GM23338 (cell line): ENCODE measurements around the gene RHBDD1. TPM values are rescaled to one million over a fixed set of nuclear protein-coding genes. Genes with fewer than 3 reads are reported as not detected.

Experiments used
- ATAC-seq: fragments of 200-7000 bp; cut with Tn5 transposase; 3 replicates; pipeline ENCODE4 v1.9.1; 2020
- DNase-seq: peaks from one replicate; pipeline ENCODE4 v3.0.0-alpha.2; 2015; ENCODE audit warnings: low spot score
- H2AFZ ChIP-seq: fragments of 200-600 bp; sonication (generic); 2 replicates; pipeline ENCODE4 v1.8.0; 2016; ENCODE audit warnings: antibody characterized with exemption, mild to moderate bottlenecking, moderate library complexity
- H3F3A ChIP-seq: fragments of 200-600 bp; sonication (generic); replicated peaks from 2 replicates; pipeline ENCODE4 v1.8.0; 2017; ENCODE audit warnings: antibody characterized with exemption, mixed run types, low read depth
- H3K27ac ChIP-seq: fragments of 200-600 bp; sonication (generic); 2 replicates; pipeline ENCODE4 v1.6.1; 2016; ENCODE audit warnings: low read depth
- H3K27me3 ChIP-seq: fragments of 200-600 bp; sonication (generic); 2 replicates; pipeline ENCODE4 v1.8.0; 2016; ENCODE audit warnings: mild to moderate bottlenecking, mixed run types, moderate library complexity; ENCODE audit not compliant: insufficient read depth
- H3K36me3 ChIP-seq: fragments of 200-600 bp; sonication (generic); 2 replicates; pipeline ENCODE4 v1.8.0; 2016; ENCODE audit warnings: mild to moderate bottlenecking; ENCODE audit not compliant: insufficient read depth
- H3K4me1 ChIP-seq: fragments of 200-600 bp; sonication (generic); 2 replicates; pipeline ENCODE4 v1.8.0; 2016; ENCODE audit warnings: mild to moderate bottlenecking, moderate library complexity; ENCODE audit not compliant: insufficient read depth
- H3K4me2 ChIP-seq: fragments of 200-600 bp; sonication (generic); 2 replicates; pipeline ENCODE4 v1.7.1; 2017; ENCODE audit warnings: mixed run types
- H3K4me3 ChIP-seq: fragments of 200-600 bp; sonication (generic); 2 replicates; pipeline ENCODE4 v1.6.1; 2016; ENCODE audit warnings: mixed run types
- H3K79me2 ChIP-seq: fragments of 200-600 bp; sonication (generic); replicated peaks from 2 replicates; pipeline ENCODE4 v1.8.0; 2017; ENCODE audit warnings: mild to moderate bottlenecking; ENCODE audit not compliant: insufficient read depth
- H3K9me2 ChIP-seq: fragments of 200-600 bp; sonication (generic); 2 replicates; pipeline ENCODE4 v1.8.0; 2017; ENCODE audit not compliant: insufficient read depth
- H4K20me1 ChIP-seq: fragments of 200-600 bp; sonication (generic); replicated peaks from 2 replicates; pipeline ENCODE4 v1.8.0; 2017; ENCODE audit warnings: mild to moderate bottlenecking; ENCODE audit not compliant: insufficient read depth
- H3K27ac Mint-ChIP-seq: 2 replicates; pipeline ENCODE4 v1.8.0; 2020; ENCODE audit warnings: inconsistent platforms, mild to moderate bottlenecking, moderate library complexity, mixed read lengths
- H3K27me3 Mint-ChIP-seq: 3 replicates; pipeline ENCODE4 v1.8.0; 2022; ENCODE audit warnings: low read depth, mild to moderate bottlenecking, moderate library complexity, mixed read lengths, inconsistent platforms; ENCODE audit not compliant: insufficient read depth, poor library complexity
- H3K36me3 Mint-ChIP-seq: 3 replicates; pipeline ENCODE4 v1.8.0; 2021; ENCODE audit warnings: low read depth, mild to moderate bottlenecking, inconsistent platforms, moderate library complexity, mixed read lengths
- H3K4me1 Mint-ChIP-seq: 3 replicates; pipeline ENCODE4 v1.8.0; 2020; ENCODE audit warnings: mild to moderate bottlenecking, inconsistent platforms, mixed read lengths
- H3K4me3 Mint-ChIP-seq: 3 replicates; pipeline ENCODE4 v1.8.0; 2021; ENCODE audit warnings: moderate library complexity, mild to moderate bottlenecking, inconsistent platforms, mixed read lengths
- H3K9me3 Mint-ChIP-seq: 3 replicates; pipeline ENCODE4 v1.8.0; 2020; ENCODE audit warnings: moderate library complexity, mild to moderate bottlenecking, inconsistent platforms, mixed read lengths
- CREB1 ChIP-seq: fragments of 250-450 bp; sonication (Bioruptor Pico); IDR thresholded peaks from 2 replicates; pipeline ENCODE4 v1.5.0; 2020; ENCODE audit warnings: low read depth, mild to moderate bottlenecking, moderate library complexity
- EZH2 ChIP-seq: fragments of 200-600 bp; sonication (generic); IDR thresholded peaks from one replicate; pipeline ENCODE4 v1.8.0; 2017; ENCODE audit warnings: antibody characterized with exemption, mild to moderate bottlenecking, low read depth; ENCODE audit not compliant: unreplicated experiment
- EZH2phosphoT487 ChIP-seq: fragments of 200-600 bp; sonication (generic); IDR thresholded peaks from one replicate; pipeline ENCODE4 v1.8.1; 2018; ENCODE audit warnings: antibody characterized with exemption; ENCODE audit not compliant: unreplicated experiment
- JUNB ChIP-seq: IDR thresholded peaks from one replicate; pipeline ENCODE4 v1.6.1; 2016; ENCODE audit warnings: antibody characterized with exemption; ENCODE audit not compliant: unreplicated experiment
- NANOG ChIP-seq: IDR thresholded peaks from 2 replicates; pipeline ENCODE4 v1.6.1; 2016; ENCODE audit warnings: antibody characterized with exemption, borderline replicate concordance
- POLR2AphosphoS5 ChIP-seq: IDR thresholded peaks from 2 replicates; pipeline ENCODE4 v1.6.1; 2016; ENCODE audit warnings: antibody characterized with exemption, low read depth
- REST ChIP-seq: IDR thresholded peaks from one replicate; pipeline ENCODE4 v1.6.1; 2018; ENCODE audit warnings: antibody characterized with exemption; ENCODE audit not compliant: unreplicated experiment
- STAT1 ChIP-seq: IDR thresholded peaks from one replicate; pipeline ENCODE4 v1.6.1; 2016; ENCODE audit warnings: antibody characterized with exemption; ENCODE audit not compliant: unreplicated experiment
- ZNF114 ChIP-seq: fragments of 250-450 bp; sonication (Bioruptor Pico); IDR thresholded peaks from 2 replicates; pipeline ENCODE4 v1.5.0; 2020; ENCODE audit warnings: mild to moderate bottlenecking, moderate library complexity
- ZNF331 ChIP-seq: fragments of 250-450 bp; sonication (Bioruptor Pico); IDR thresholded peaks from 2 replicates; pipeline ENCODE4 v1.5.0; 2020; ENCODE audit warnings: low read depth, mild to moderate bottlenecking, moderate library complexity
- polyA plus RNA-seq: library from polyadenylated mRNA; unstranded; fragments of >200 nt; fragmentation: Nextera tagmentation; extraction: Ambion mirVana; gene quantifications from 2 replicates; pipeline ENCODE4 v1.2.1, GENCODE V29; 2016
- total RNA-seq: library from RNA; depleted of rRNA; stranded (reverse); fragments of >200 nt; shearing (Covaris generic); gene quantifications from 2 replicates; pipeline ENCODE4 v1.2.3, GENCODE V29; 2014
- TF ChIP-seq, protein P1 (sequence below): IDR thresholded peaks from 2 replicates; pipeline ENCODE4 v1.6.1; 2016; ENCODE audit warnings: antibody characterized with exemption
- TF ChIP-seq, protein P2 (sequence below): fragments of 250-450 bp; sonication (Bioruptor Pico); IDR thresholded peaks from 2 replicates; pipeline ENCODE4 v1.5.0; 2020; ENCODE audit warnings: mild to moderate bottlenecking, moderate library complexity

RHBDD1 gene
- total and polyA plus RNA-seq, 2 experiments from 2014 or later: 7.3 to 13.0 TPM

- TF ChIP-seq EZH2: no peak
- TF ChIP-seq EZH2phosphoT487: no peak
- TF ChIP-seq STAT1: no peak
- TF ChIP-seq, protein P1, sequence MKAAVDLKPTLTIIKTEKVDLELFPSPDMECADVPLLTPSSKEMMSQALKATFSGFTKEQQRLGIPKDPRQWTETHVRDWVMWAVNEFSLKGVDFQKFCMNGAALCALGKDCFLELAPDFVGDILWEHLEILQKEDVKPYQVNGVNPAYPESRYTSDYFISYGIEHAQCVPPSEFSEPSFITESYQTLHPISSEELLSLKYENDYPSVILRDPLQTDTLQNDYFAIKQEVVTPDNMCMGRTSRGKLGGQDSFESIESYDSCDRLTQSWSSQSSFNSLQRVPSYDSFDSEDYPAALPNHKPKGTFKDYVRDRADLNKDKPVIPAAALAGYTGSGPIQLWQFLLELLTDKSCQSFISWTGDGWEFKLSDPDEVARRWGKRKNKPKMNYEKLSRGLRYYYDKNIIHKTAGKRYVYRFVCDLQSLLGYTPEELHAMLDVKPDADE: no peak
- TF ChIP-seq JUNB: no peak
- no peak for TF ChIP-seq CREB1 (CRISPR knock-in tag)
- no peak for TF ChIP-seq ZNF114 (CRISPR knock-in tag)
- TF ChIP-seq POLR2AphosphoS5: no peak
- TF ChIP-seq ZNF331 (CRISPR knock-in tag): no peak
- TF ChIP-seq REST: no peak
- TF ChIP-seq NANOG: no peak
- TF ChIP-seq, protein P2, sequence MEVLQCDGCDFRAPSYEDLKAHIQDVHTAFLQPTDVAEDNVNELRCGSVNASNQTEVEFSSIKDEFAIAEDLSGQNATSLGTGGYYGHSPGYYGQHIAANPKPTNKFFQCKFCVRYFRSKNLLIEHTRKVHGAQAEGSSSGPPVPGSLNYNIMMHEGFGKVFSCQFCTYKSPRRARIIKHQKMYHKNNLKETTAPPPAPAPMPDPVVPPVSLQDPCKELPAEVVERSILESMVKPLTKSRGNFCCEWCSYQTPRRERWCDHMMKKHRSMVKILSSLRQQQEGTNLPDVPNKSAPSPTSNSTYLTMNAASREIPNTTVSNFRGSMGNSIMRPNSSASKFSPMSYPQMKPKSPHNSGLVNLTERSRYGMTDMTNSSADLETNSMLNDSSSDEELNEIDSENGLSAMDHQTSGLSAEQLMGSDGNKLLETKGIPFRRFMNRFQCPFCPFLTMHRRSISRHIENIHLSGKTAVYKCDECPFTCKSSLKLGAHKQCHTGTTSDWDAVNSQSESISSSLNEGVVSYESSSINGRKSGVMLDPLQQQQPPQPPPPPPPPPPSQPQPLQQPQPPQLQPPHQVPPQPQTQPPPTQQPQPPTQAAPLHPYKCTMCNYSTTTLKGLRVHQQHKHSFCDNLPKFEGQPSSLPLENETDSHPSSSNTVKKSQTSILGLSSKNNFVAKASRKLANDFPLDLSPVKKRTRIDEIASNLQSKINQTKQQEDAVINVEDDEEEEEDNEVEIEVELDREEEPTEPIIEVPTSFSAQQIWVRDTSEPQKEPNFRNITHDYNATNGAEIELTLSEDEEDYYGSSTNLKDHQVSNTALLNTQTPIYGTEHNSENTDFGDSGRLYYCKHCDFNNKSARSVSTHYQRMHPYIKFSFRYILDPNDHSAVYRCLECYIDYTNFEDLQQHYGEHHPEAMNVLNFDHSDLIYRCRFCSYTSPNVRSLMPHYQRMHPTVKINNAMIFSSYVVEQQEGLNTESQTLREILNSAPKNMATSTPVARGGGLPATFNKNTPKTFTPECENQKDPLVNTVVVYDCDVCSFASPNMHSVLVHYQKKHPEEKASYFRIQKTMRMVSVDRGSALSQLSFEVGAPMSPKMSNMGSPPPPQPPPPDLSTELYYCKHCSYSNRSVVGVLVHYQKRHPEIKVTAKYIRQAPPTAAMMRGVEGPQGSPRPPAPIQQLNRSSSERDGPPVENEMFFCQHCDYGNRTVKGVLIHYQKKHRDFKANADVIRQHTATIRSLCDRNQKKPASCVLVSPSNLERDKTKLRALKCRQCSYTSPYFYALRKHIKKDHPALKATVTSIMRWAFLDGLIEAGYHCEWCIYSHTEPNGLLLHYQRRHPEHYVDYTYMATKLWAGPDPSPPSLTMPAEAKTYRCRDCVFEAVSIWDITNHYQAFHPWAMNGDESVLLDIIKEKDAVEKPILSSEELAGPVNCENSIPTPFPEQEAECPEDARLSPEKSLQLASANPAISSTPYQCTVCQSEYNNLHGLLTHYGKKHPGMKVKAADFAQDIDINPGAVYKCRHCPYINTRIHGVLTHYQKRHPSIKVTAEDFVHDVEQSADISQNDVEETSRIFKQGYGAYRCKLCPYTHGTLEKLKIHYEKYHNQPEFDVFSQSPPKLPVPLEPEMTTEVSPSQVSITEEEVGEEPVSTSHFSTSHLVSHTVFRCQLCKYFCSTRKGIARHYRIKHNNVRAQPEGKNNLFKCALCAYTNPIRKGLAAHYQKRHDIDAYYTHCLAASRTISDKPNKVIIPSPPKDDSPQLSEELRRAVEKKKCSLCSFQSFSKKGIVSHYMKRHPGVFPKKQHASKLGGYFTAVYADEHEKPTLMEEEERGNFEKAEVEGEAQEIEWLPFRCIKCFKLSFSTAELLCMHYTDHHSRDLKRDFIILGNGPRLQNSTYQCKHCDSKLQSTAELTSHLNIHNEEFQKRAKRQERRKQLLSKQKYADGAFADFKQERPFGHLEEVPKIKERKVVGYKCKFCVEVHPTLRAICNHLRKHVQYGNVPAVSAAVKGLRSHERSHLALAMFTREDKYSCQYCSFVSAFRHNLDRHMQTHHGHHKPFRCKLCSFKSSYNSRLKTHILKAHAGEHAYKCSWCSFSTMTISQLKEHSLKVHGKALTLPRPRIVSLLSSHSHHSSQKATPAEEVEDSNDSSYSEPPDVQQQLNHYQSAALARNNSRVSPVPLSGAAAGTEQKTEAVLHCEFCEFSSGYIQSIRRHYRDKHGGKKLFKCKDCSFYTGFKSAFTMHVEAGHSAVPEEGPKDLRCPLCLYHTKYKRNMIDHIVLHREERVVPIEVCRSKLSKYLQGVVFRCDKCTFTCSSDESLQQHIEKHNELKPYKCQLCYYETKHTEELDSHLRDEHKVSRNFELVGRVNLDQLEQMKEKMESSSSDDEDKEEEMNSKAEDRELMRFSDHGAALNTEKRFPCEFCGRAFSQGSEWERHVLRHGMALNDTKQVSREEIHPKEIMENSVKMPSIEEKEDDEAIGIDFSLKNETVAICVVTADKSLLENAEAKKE: no peak
- H3K4me3 ChIP-seq: no peak overlapping the region
- Mint-ChIP-seq H3K36me3 (no peaks in the 10 kb centered on the region; the same call in 2 of the 3 replicates), H3K4me1 (no peaks in the 10 kb centered on the region), H3K27ac (no peak overlapping the region), H3K27me3 (no peaks in the 10 kb centered on the region), H3K4me3 (no peak overlapping the region), H3K9me3 (no peaks in the 10 kb centered on the region)
- no peak overlapping the region for H3K27ac ChIP-seq
- no peaks in the 10 kb centered on the region; the same call in 1 of the 2 replicates for H4K20me1 ChIP-seq
- H3K27me3 ChIP-seq: peaks cover 8% of the 10 kb centered on the region; the same call in 1 of the 2 replicates
- 0 out of 2 replicates have a peak, but pooled peaks cover 7% of the 10 kb centered on the region for H3K79me2 ChIP-seq
- no peaks in the 10 kb centered on the region for H3K9me2 ChIP-seq
- ATAC-seq (no peak), DNase-seq (no peak)
- H3K36me3 ChIP-seq: no peaks in the 10 kb centered on the region
- H3K4me2 ChIP-seq: no peak overlapping the region
- H3K4me1 ChIP-seq: peaks cover 5% of the 10 kb centered on the region
- H2AFZ ChIP-seq: no peak overlapping the region
- H3F3A ChIP-seq: peaks cover under 1% of the 10 kb centered on the region; the same call in 1 of the 2 replicates
These were observed 5.9 kb upstream of the RHBDD1 start for GRCh38 chr2:226829721-226830631.
